ENCODE results near the gene MAD2L1BP. TPM values are rescaled to one million over a fixed set of nuclear protein-coding genes. Genes with fewer than 3 reads are reported as not detected.

The MAD2L1BP gene
- total RNA-seq, 2 experiments from 2014 or later, result 29.0 to 31.7 TPM

DNA sequence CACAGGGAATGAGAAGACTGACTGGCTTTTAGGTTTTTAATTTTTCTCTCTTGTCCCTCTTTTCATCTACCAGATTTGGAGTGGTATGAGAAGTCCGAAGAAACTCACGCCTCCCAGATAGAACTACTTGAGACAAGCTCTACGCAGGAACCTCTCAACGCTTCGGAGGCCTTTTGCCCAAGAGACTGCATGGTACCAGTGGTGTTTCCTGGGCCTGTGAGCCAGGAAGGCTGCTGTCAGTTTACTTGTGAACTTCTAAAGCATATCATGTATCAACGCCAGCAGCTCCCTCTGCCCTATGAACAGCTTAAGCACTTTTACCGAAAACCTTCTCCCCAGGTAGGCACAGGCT is 644 bp downstream of the MAD2L1BP start:
- H3K27me3 Mint-ChIP-seq, result no peaks in the 10 kb centered on the region
- POLR2A ChIA-PET, result interaction anchor here (0.7 to 2.6 kb wide), 6 partner anchors 9 to 205 kb away, joined by 3 to 15 read pairs (median 3); partner anchors contain the start of genes POLH and XPO5
- CTCF ChIA-PET, result interaction anchor here (0.6 to 2.1 kb wide), 11 partner anchors 9 to 443 kb away, joined by 3 to 6 read pairs (median 3); no protein-coding TSS in a partner anchor

GRCh38 chr6:43639984-43640800 is 4.6 kb downstream of the MAD2L1BP start:
- no peak for DNase-seq
- Mint-ChIP-seq H3K27ac (peak overlapping the region; percentile 55), H3K36me3 (ENCODE audit: low read depth) (peaks cover 38% of the 10 kb centered on the region), H3K27me3 (no peaks in the 10 kb centered on the region), H3K4me1 (ENCODE audit: low read depth) (peaks cover 30% of the 10 kb centered on the region), H3K4me3 (no peak overlapping the region), H3K9me3 (no peaks in the 10 kb centered on the region)
- no peak for TF ChIP-seq CTCF (IDR thresholded peaks at IDR 0.05)
- no peak for ATAC-seq
- intact Hi-C loops (cut with micrococcal nuclease), result no loop called here
- POLR2A ChIA-PET, result interaction anchor here (1.0 kb wide), 1 partner anchor 9 kb away, joined by 4 read pairs; no protein-coding TSS in a partner anchor
- CTCF ChIA-PET, result interaction anchor here (0.6 to 2.3 kb wide), 2 partner anchors 27 to 32 kb away, joined by 3 to 7 read pairs; no protein-coding TSS in a partner anchor

More for the DNA sequence above, 644 bp downstream of the MAD2L1BP start:
- no peak for TF ChIP-seq CTCF (IDR thresholded peaks at IDR 0.05)
- peak; percentile 30 for DNase-seq
- H3K36me3 Mint-ChIP-seq (ENCODE audit: low read depth), result peaks cover 35% of the 10 kb centered on the region
- peak; percentile 11 for ATAC-seq
- H3K9me3 Mint-ChIP-seq, result no peaks in the 10 kb centered on the region
- peaks cover 33% of the 10 kb centered on the region for H3K4me1 Mint-ChIP-seq (ENCODE audit: low read depth)
- H3K27ac Mint-ChIP-seq, result peak overlapping the region; percentile 93
- peak overlapping the region; percentile 90 for H3K4me3 Mint-ChIP-seq
- intact Hi-C loops (cut with micrococcal nuclease), result no loop called here

DNA sequence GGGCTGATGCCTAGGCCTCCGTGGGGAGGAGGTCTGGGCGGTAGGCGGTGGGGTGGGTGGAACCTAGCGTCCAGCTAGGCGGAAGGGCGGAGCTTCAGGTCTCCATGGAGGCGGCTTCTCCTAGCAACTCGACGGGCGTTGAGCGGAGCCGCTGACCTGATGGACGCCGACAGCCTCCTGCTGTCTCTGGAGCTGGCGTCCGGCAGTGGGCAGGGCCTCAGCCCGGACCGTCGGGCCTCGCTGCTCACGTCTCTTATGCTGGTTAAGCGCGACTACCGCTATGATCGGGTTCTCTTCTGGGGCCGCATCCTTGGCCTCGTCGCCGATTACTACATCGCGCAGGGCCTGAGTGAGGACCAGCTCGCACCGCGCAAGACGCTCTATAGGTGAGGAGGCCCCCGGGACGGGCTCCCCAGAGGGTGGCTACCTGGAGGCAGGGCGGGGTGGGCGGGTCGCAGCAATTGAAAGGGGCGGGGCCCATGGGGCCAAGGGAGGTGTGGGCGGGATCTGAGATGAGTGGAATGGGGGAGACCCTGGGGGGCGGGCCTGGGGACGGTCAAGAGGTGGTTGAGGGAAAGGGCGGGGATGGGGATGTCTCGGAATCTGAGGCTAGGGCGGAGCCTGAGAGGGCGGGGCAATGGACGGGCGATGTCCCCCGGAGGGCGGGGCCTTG is 9.4 kb downstream of the MAD2L1BP start, which contains the start of gene RSPH9:
Gene RSPH9, plus strand, starts transcription at position 97 of the 673 bp plus-strand sequence. Its CDS starts 63 bp downstream, at position 160.
- no peaks in the 10 kb centered on the region for H3K9me3 Mint-ChIP-seq
- peaks cover 14% of the 10 kb centered on the region for H3K4me1 Mint-ChIP-seq (ENCODE audit: low read depth)
- peak within 1 kb of the TSS; percentile 17 for H3K27ac Mint-ChIP-seq
- ChIA-PET POLR2A (interaction anchor here (0.9 to 4.0 kb wide), 4 partner anchors 9 to 24 kb away, joined by 3 to 15 read pairs (median 5); partner anchors contain the start of gene MAD2L1BP), CTCF (interaction anchor here (0.9 to 5.5 kb wide), 5 partner anchors 8 to 434 kb away, joined by 3 to 38 read pairs (median 3); no protein-coding TSS in a partner anchor)
- no peak for TF ChIP-seq CTCF (IDR thresholded peaks at IDR 0.05)
- intact Hi-C loops (cut with micrococcal nuclease), result no loop called here
- H3K36me3 Mint-ChIP-seq (ENCODE audit: low read depth), result peaks cover 12% of the 10 kb centered on the region
- DNase-seq, result peak; percentile 84
- peak; percentile 94 for ATAC-seq
- H3K4me3 Mint-ChIP-seq, result peak within 1 kb of the TSS; percentile 71
- H3K27me3 Mint-ChIP-seq, result no peaks in the 10 kb centered on the region

DNA sequence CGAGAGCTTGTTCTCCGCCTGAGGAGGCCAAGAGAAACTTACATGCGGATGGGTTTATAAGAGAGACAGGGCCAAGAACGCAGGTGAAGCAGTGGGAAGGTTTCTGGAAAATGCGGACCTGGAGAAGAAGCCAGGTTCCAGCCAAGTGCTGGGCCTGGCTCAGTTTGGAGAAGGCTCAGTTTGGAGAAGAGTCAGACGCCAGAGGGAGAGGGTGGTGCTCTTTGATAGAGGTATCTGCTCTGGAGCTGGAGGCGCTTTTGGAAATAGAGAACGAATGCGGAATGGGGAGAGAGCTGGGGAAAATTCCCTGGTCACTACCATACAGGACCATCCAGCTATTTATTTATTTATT is 9.9 kb downstream of the MAD2L1BP start:
- H3K27me3 Mint-ChIP-seq, result no peaks in the 10 kb centered on the region
- POLR2A ChIA-PET, result interaction anchor here (0.9 to 4.0 kb wide), 3 partner anchors 10 to 16 kb away, joined by 3 to 15 read pairs (median 5); partner anchors contain the start of gene MAD2L1BP
- peak overlapping the region; percentile 17 for H3K27ac Mint-ChIP-seq

More for the DNA sequence above, 9.9 kb downstream of the MAD2L1BP start:
- CTCF ChIA-PET, result interaction anchor here (0.9 to 5.5 kb wide), 5 partner anchors 8 to 434 kb away, joined by 3 to 38 read pairs (median 3); no protein-coding TSS in a partner anchor
- Mint-ChIP-seq H3K36me3 (ENCODE audit: low read depth) (peaks cover 7% of the 10 kb centered on the region), H3K4me3 (peak overlapping the region; percentile 71), H3K4me1 (ENCODE audit: low read depth) (peaks cover 10% of the 10 kb centered on the region), H3K9me3 (no peaks in the 10 kb centered on the region)
- ATAC-seq (peak; percentile 5), DNase-seq (no peak)
- no peak for TF ChIP-seq CTCF (IDR thresholded peaks at IDR 0.05)
- intact Hi-C loops (cut with micrococcal nuclease), result no loop called here
